PFSK-1 (cell line): ENCODE results near the gene SYS1.

Experiments used
- FOXP2 ChIP-seq: optimal IDR thresholded peaks from 2 replicates; pipeline ENCODE3; 2011; ENCODE audit warnings: borderline replicate concordance, control low read depth, inconsistent platforms; ENCODE audit not compliant: insufficient read depth; ENCODE audit errors: extremely low read length, extremely low read depth
- POLR2AphosphoS5 ChIP-seq: IDR thresholded peaks from 2 replicates; pipeline ENCODE4 v1.6.1; 2012; ENCODE audit warnings: low read depth, mild to moderate bottlenecking, control low read depth, low read length, moderate library complexity
- TAF1 ChIP-seq: IDR thresholded peaks from 2 replicates; pipeline ENCODE4 v1.6.1; 2012; ENCODE audit warnings: low read length, control low read depth, borderline replicate concordance; ENCODE audit not compliant: insufficient read depth
- TF ChIP-seq, protein P1 (sequence below), 2 experiments: IDR thresholded peaks; 2 replicates each; pipeline versions ENCODE4 v1.6.1 to v1.8.0; 2011 to 2012; ENCODE audit warnings: low read depth in 2 of 2, low read length in 2 of 2, control low read depth in 1 of 2, inconsistent platforms in 1 of 2, mild to moderate bottlenecking in 1 of 2, moderate library complexity in 1 of 2; ENCODE audit not compliant: insufficient read depth in 1 of 2

DNA sequence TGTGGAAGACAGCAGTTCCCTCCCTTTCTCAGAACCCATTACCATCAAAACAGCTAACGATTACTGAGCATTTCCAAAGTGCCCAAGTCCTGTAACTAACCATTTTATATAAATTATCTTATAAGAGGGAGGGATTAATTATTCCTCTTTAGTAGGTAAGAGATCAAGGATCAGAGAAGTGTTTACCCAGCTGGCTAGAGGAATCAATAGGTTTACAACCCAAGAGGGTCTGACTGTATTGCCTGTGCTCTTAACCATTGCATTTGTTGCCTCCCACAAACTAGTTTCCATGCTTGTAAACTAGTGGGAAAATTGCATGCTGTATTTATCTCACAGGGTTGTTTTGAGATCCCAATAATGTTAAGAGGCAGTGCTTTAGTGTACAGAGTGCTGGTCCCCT is 41.5 kb downstream of the SYS1 start:
- TF ChIP-seq POLR2AphosphoS5 (no peak), TAF1 (no peak), FOXP2 (no peak)
- TF ChIP-seq, protein P1, sequence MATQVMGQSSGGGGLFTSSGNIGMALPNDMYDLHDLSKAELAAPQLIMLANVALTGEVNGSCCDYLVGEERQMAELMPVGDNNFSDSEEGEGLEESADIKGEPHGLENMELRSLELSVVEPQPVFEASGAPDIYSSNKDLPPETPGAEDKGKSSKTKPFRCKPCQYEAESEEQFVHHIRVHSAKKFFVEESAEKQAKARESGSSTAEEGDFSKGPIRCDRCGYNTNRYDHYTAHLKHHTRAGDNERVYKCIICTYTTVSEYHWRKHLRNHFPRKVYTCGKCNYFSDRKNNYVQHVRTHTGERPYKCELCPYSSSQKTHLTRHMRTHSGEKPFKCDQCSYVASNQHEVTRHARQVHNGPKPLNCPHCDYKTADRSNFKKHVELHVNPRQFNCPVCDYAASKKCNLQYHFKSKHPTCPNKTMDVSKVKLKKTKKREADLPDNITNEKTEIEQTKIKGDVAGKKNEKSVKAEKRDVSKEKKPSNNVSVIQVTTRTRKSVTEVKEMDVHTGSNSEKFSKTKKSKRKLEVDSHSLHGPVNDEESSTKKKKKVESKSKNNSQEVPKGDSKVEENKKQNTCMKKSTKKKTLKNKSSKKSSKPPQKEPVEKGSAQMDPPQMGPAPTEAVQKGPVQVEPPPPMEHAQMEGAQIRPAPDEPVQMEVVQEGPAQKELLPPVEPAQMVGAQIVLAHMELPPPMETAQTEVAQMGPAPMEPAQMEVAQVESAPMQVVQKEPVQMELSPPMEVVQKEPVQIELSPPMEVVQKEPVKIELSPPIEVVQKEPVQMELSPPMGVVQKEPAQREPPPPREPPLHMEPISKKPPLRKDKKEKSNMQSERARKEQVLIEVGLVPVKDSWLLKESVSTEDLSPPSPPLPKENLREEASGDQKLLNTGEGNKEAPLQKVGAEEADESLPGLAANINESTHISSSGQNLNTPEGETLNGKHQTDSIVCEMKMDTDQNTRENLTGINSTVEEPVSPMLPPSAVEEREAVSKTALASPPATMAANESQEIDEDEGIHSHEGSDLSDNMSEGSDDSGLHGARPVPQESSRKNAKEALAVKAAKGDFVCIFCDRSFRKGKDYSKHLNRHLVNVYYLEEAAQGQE (IDR thresholded peaks at IDR 0.05; ENCODE audit: insufficient read depth in 1 of 2, low read depth in 2 of 2, low read length in 2 of 2): no peak
